Sigmoid colon (tissue), 7 donors: ENCODE data around the gene ST8SIA1. TPM values are rescaled to one million over a fixed set of nuclear protein-coding genes. Genes with fewer than 3 reads are reported as not detected.
A peak's percentile ranks its signal among the peaks of the same experiment; 100 is the strongest.

Experiments
- DNase-seq: peaks from one replicate; pipeline ENCODE4 v3.0.0-alpha.2; 2019
- H3K27ac ChIP-seq, 4 donors: fragments of 200-600 bp; sonication (generic); one replicate each; pipeline ENCODE4 v1.5.1; 2016 to 2019; ENCODE audit warnings: mild to moderate bottlenecking in 1 of 4
- H3K27me3 ChIP-seq, 3 donors: fragments of 200-600 bp; sonication (generic); one replicate each; pipeline ENCODE4 v1.5.1; 2019; ENCODE audit warnings: mild to moderate bottlenecking in 1 of 3
- H3K36me3 ChIP-seq, 4 donors: fragments of 200-600 bp; sonication (generic); one replicate each; pipeline ENCODE4 v1.5.1; 2016 to 2019
- H3K4me1 ChIP-seq, 4 donors: fragments of 200-600 bp; sonication (generic); one replicate each; pipeline ENCODE4 v1.5.1; 2017 to 2019
- H3K4me3 ChIP-seq, 4 donors: fragments of 200-600 bp; sonication (generic); one replicate each; pipeline ENCODE4 v1.5.1; 2017 to 2019; ENCODE audit warnings: mild to moderate bottlenecking in 2 of 4, moderate library complexity in 1 of 4
- H3K9me3 ChIP-seq, 4 donors: fragments of 200-600 bp in 3 of 4; sonication (generic) in 3 of 4; one replicate each; pipeline versions ENCODE4 v1.5.1 to v1.6.1; 2013 to 2019
- CTCF ChIP-seq, 4 experiments: fragments of 450-650 bp in 3 of 4; fragments of 200-600 bp in 1 of 4; IDR thresholded peaks; one replicate each; pipeline ENCODE4 v1.5.1; 2016 to 2019; ENCODE audit warnings: antibody characterized with exemption in 4 of 4, mild to moderate bottlenecking in 3 of 4, moderate library complexity in 2 of 4
- EP300 ChIP-seq, 4 donors: sonication (generic); formaldehyde crosslinking; IDR thresholded peaks; one replicate each; pipeline ENCODE4 v1.6.1; 2017; ENCODE audit warnings: antibody characterized with exemption in 4 of 4
- POLR2A ChIP-seq, 2 donors: fragments of 450-650 bp; IDR thresholded peaks; one replicate each; pipeline ENCODE4 v1.6.1; 2016; ENCODE audit warnings: antibody characterized with exemption in 2 of 2, mild to moderate bottlenecking in 2 of 2, moderate library complexity in 2 of 2
- POLR2AphosphoS5 ChIP-seq, 4 donors: sonication (generic); formaldehyde crosslinking; IDR thresholded peaks; one replicate each; pipeline ENCODE4 v1.6.1; 2017; ENCODE audit warnings: antibody characterized with exemption in 4 of 4
- WGBS, 2 donors: extraction: QIAGEN DNeasy Blood & Tissue Kit; methylation state at CpG; one replicate each; pipeline ENCODE4 v1.1.7; 2013; 5-methylcytosine and 5-hydroxymethylcytosine counted together
- intact Hi-C: fragments of 100-400 bp; cut with DNase I; formaldehyde crosslinking; loops from one replicate; pipeline ENCODE4 v1.15.1; 2023
- polyA plus RNA-seq, 3 donors: library from polyadenylated mRNA; stranded (reverse); fragments of 200-250 nt; gene quantifications; one replicate each; pipeline ENCODE4 v1.2.3, GENCODE V29; 2013
- total RNA-seq, 4 donors: library from RNA; depleted of rRNA; stranded (reverse); fragments of >200 nt; gene quantifications; one replicate each; pipeline ENCODE4 v1.1.0, GENCODE V29; 2016
- donor health status: healthy with polysubstance abuse.
- donor health status: Bipolar disorder and iron deficiency.
- donor health status: healthy.

The ST8SIA1 gene
- total and polyA plus RNA-seq, 7 donors, result 1.2 to 57.3 (median 17.4) TPM

GRCh38 chr12:22318108-22318737 lies 16.3 kb downstream of the ST8SIA1 start:
- no peak for DNase-seq
- Histone ChIP-seq H3K4me1 (peaks cover 0 to 17% (median 14%) of the 10 kb centered on the region in 4 donors), H3K27ac (peak overlapping the region in 3 of 4 donors; percentile 19 to 49 (median 25)), H3K36me3 (no peaks in the 10 kb centered on the region), H3K9me3 (no peaks in the 10 kb centered on the region), H3K4me3 (no peak overlapping the region), H3K27me3 (no peaks in the 10 kb centered on the region)
- WGBS, 2 donors, result 73 to 83% methylated on average over 4 of the region's 4 CpGs
- intact Hi-C loops, result no loop called here
- no peak for TF ChIP-seq CTCF (IDR thresholded peaks at IDR 0.05)
- no peak for TF ChIP-seq POLR2AphosphoS5 (IDR thresholded peaks at IDR 0.05)
- TF ChIP-seq POLR2A (IDR thresholded peaks at IDR 0.05), result no peak
- no peak for TF ChIP-seq EP300 (IDR thresholded peaks at IDR 0.05)

- H3K9me3 ChIP-seq, result no peaks in the 10 kb centered on the region
These were observed 20.6 kb downstream of the ST8SIA1 start for GRCh38 chr12:22313963-22314330.

GRCh38 chr12:22313286-22313962 lies 21.1 kb downstream of the ST8SIA1 start:
- Histone ChIP-seq H3K27ac (no peak overlapping the region), H3K4me3 (no peak overlapping the region), H3K36me3 (no peaks in the 10 kb centered on the region), H3K9me3 (no peaks in the 10 kb centered on the region), H3K27me3 (no peaks in the 10 kb centered on the region), H3K4me1 (peaks cover 0 to 20% (median 14%) of the 10 kb centered on the region in 4 donors)
- DNase-seq, result no peak
- intact Hi-C loops, result no loop called here
- no peak for TF ChIP-seq POLR2A (IDR thresholded peaks at IDR 0.05)
- TF ChIP-seq CTCF (IDR thresholded peaks at IDR 0.05), result no peak
- no peak for TF ChIP-seq POLR2AphosphoS5 (IDR thresholded peaks at IDR 0.05)
- no peak for TF ChIP-seq EP300 (IDR thresholded peaks at IDR 0.05)
- WGBS, 2 donors, result 92% methylated on average over 4 of the region's 4 CpGs

More at GRCh38 chr12:22313963-22314330, 20.6 kb downstream of the ST8SIA1 start:
- intact Hi-C loops, result no loop called here
- Histone ChIP-seq H3K27ac (no peak overlapping the region), H3K4me3 (no peak overlapping the region), H3K4me1 (peaks cover 0 to 25% (median 17%) of the 10 kb centered on the region in 4 donors), H3K36me3 (no peaks in the 10 kb centered on the region), H3K27me3 (no peaks in the 10 kb centered on the region)
- no peak for DNase-seq
- no peak for TF ChIP-seq POLR2A (IDR thresholded peaks at IDR 0.05)
- no peak for TF ChIP-seq POLR2AphosphoS5 (IDR thresholded peaks at IDR 0.05)
- no peak for TF ChIP-seq CTCF (IDR thresholded peaks at IDR 0.05)
- no peak for TF ChIP-seq EP300 (IDR thresholded peaks at IDR 0.05)
- WGBS, 2 donors, result 76 to 85% methylated on average over 2 of the region's 2 CpGs

- H3K27ac ChIP-seq, result no peak overlapping the region
- WGBS, 2 donors, result 11 to 52% methylated on average over 5 of the region's 5 CpGs
- intact Hi-C loops, result no loop called here
- DNase-seq, result no peak
- H3K9me3 ChIP-seq, result no peaks in the 10 kb centered on the region
- peaks cover 0 to 15% (median 10%) of the 10 kb centered on the region in 4 donors for H3K4me1 ChIP-seq
- H3K4me3 ChIP-seq, result no peak overlapping the region
- H3K27me3 ChIP-seq, result no peaks in the 10 kb centered on the region
- TF ChIP-seq CTCF (IDR thresholded peaks at IDR 0.05), result no peak
- no peak for TF ChIP-seq EP300 (IDR thresholded peaks at IDR 0.05)
- peak in 1 of 4 donors; percentile 37 for TF ChIP-seq POLR2AphosphoS5 (IDR thresholded peaks at IDR 0.05)
- no peak for TF ChIP-seq POLR2A (IDR thresholded peaks at IDR 0.05)
- no peaks in the 10 kb centered on the region for H3K36me3 ChIP-seq
These were observed 22.2 kb downstream of the ST8SIA1 start for GRCh38 chr12:22312336-22312735.
